ENCODE data around the gene TMEM38B.

Gene TMEM38B

DNA sequence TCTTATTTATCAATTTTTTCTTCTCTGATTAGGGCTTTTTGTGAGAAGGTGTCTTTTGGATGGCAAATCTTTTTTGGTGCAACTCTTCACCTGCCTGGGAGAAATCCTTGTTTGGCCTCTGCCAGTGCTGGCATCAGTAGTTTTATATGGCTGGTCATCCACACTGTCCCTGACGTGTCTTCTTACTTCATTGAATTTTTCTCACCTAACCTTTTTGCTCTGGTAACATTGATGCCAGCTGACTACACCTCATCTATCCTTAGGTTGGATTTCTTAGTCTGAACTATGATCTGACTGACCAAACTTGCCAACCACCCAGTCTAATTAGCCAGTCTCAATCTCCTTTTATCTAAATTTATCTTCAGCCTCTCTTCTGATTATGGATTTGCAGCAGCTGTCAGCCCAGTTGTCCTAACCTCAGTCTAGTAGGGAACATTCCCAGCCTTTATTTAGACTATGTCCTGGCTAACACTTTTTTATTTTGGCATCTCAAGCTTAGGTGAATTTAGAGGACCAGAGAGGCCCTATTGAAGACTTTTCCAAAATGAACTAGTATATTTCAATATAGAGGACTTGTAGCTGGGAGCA is 10.6 kb upstream of the TMEM38B start:
- no peak overlapping the region for H3K4me3 ChIP-seq (ENCODE audit: low read length)
- TF ChIP-seq, protein P1, sequence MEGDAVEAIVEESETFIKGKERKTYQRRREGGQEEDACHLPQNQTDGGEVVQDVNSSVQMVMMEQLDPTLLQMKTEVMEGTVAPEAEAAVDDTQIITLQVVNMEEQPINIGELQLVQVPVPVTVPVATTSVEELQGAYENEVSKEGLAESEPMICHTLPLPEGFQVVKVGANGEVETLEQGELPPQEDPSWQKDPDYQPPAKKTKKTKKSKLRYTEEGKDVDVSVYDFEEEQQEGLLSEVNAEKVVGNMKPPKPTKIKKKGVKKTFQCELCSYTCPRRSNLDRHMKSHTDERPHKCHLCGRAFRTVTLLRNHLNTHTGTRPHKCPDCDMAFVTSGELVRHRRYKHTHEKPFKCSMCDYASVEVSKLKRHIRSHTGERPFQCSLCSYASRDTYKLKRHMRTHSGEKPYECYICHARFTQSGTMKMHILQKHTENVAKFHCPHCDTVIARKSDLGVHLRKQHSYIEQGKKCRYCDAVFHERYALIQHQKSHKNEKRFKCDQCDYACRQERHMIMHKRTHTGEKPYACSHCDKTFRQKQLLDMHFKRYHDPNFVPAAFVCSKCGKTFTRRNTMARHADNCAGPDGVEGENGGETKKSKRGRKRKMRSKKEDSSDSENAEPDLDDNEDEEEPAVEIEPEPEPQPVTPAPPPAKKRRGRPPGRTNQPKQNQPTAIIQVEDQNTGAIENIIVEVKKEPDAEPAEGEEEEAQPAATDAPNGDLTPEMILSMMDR (conservative IDR thresholded peaks at IDR 0.05; ENCODE audit: low read length): no peak
- DNase-seq (ENCODE audit: low read depth): no peak

DNA sequence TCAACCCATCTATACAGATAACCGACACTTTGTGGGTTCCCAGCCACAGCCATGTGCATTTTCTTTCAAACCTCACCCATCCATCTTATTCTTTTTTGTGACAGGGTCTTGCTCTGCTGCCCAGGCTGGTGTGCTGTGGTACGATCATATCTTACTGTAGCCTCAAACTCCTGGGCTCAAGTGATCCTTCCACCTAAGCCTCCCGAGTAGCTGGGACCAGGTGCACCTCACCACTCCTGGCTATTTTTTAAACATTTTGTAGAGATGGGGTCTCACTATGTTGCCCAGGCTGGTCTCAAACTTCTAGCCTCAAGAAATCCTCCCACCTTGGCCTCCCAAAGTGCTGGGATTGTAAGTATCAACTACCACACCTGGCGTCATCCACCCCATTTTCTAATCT is 7.4 kb upstream of the TMEM38B start:
- DNase-seq (ENCODE audit: low read depth): no peak
- H3K4me3 ChIP-seq (ENCODE audit: low read length): no peak overlapping the region
- TF ChIP-seq, protein P1 (conservative IDR thresholded peaks at IDR 0.05; ENCODE audit: low read length): no peak

DNA sequence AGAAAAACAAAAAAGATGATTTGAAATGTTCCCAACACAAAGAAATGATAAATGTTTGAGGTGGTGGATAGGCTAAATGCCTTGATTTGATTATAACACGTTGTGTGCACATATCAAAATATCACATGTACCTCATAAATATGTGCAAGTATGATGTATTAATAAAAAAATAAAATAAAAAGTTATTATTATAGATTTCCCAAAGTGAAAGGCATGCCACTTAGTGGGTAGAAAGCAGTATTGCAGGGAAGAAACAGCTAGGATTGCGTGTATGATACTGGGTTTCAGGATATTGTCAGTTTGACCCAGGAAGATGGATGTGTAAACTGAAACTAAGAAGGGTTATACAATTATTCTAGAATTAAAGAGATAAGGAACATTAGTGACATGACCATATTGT is 3.6 kb upstream of the TMEM38B start:
- no peak overlapping the region for H3K4me3 ChIP-seq (ENCODE audit: low read length)
- peak; percentile 5 for DNase-seq (ENCODE audit: low read depth)
- TF ChIP-seq, protein P1 (conservative IDR thresholded peaks at IDR 0.05; ENCODE audit: low read length): peak; percentile 66

DNA sequence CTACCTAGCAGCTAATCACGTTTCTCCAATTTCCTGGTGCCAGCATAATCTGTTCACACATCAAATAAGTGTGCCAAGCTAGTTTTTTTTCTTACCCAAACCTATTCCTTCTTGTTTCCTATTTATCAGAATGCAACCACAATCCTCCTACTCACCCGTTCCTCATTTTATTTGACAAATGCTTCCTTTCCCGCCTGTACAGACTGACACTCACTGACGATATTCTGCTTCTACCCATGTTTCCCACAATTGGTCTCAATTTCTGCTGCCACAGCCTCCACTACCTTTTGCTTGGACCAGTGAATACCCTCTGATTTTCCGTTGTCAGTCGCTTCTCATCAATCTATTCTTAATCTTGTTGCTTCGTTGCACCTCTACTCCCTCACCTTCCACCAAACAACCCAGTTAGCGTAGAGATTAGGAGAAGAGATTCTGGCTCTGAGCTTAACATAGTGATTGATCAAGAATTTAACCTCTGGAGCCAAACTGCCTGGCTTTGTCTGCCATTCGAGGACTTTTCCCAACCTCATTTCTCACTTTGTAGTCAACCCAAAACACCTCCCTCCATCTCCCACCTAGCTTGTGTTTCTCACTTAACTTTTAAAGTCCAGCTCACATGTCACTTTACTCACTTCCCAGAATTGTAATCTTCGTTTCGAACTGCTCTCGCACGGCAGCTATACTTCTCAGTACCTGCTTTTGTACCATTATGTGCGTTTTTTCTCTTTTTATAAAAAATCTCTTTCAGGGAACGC is 729 bp upstream of the TMEM38B start:
- DNase-seq (ENCODE audit: low read depth): no peak
- peak overlapping the region; percentile 79 for H3K4me3 ChIP-seq (ENCODE audit: low read length)
- TF ChIP-seq, protein P1 (conservative IDR thresholded peaks at IDR 0.05; ENCODE audit: low read length): no peak

DNA sequence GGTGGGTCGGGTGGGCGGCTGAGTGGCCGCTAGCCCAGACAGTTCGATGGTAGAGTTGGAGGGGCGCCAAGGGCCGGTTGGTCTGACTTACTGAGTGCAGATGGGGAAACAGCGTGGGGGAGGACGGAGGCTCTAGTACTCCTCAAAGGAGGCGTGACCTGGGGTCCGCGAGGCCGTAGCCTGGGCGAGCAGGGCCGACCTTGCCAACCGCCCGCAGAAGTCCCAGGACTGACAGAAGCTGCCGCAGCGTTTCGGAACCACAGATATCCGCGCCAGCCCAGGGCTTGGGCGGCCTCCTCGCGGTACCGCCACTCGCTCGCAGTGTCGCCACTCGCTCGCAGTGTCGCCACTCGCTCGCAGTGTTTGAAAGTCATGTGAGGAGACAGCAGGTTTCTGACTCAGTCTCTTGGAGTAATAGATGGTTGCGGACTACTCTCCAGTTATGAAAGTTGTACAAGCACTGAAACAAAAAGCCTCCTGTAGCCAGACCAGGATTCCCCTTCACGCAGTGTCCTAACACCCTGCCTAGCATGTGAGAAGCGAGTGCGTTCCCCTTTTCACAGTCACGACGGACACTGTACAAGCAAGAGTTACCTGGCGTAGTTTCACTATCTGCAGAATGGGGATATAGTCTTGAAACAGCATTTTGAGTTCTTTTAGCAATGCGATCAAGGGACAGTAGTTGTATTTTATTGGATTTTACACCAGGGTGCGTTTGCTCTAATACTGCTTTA is 674 bp downstream of the TMEM38B start:
- DNase-seq (ENCODE audit: low read depth): peak; percentile 54
- H3K4me3 ChIP-seq (ENCODE audit: low read length): peak overlapping the region; percentile 79
- TF ChIP-seq, protein P1 (conservative IDR thresholded peaks at IDR 0.05; ENCODE audit: low read length): no peak

DNA sequence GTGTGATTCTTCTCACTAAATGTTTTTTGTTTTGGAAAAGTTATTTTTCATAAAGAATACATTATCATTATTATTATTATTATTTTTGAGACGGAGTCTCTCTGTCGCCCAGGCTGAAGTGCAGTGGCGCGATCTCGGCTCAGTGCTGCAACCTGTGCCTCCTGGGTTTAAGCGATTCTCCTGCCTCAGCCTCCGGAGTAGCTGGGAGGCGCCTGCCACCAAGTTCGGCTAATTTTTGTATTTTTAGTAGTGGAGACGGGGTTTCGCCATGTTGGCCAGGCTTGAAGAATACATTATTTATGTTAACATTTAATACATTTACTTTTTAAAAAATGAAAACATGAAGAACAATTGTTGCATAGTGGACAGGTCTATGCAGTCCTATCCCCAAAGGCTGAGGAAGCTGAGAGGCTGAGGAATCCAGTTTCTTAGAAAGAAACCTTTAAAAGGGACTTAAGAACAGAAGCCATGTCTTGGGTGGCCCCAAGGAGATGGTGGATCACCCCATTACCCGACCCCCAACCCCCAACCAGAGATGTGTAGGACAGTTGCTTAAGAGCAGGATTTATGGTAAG is 2.0 kb downstream of the TMEM38B start:
- TF ChIP-seq, protein P1 (conservative IDR thresholded peaks at IDR 0.05; ENCODE audit: low read length): no peak
- no peak overlapping the region for H3K4me3 ChIP-seq (ENCODE audit: low read length)

More for the DNA sequence above, 2.0 kb downstream of the TMEM38B start:
- DNase-seq (ENCODE audit: low read depth): no peak

Data from AG10803 (cell line).